Suprapubic skin (tissue), 4 donors: ENCODE data around the gene EMILIN1.

Experiments
- EP300 ChIP-seq: sonication (generic); formaldehyde crosslinking; IDR thresholded peaks from one replicate; pipeline ENCODE4 v1.6.1; 2017; ENCODE audit warnings: antibody characterized with exemption
- POLR2A ChIP-seq, 2 donors: fragments of 450-650 bp; IDR thresholded peaks; one replicate each; pipeline ENCODE4 v1.6.1; 2017; ENCODE audit warnings: antibody characterized with exemption in 2 of 2, mild to moderate bottlenecking in 2 of 2, moderate library complexity in 2 of 2
- POLR2AphosphoS5 ChIP-seq, 3 donors: sonication (generic); formaldehyde crosslinking; IDR thresholded peaks; one replicate each; pipeline ENCODE4 v1.6.1; 2017; ENCODE audit warnings: antibody characterized with exemption in 3 of 3
- TF ChIP-seq, protein P1 (sequence below), 2 donors: fragments of 200-600 bp in 1 of 2; fragments of 450-650 bp in 1 of 2; sonication (generic) in 1 of 2; IDR thresholded peaks; one replicate each; pipeline ENCODE4 v1.5.1; 2016 to 2019; ENCODE audit warnings: antibody characterized with exemption in 2 of 2, mild to moderate bottlenecking in 1 of 2, moderate library complexity in 1 of 2

DNA sequence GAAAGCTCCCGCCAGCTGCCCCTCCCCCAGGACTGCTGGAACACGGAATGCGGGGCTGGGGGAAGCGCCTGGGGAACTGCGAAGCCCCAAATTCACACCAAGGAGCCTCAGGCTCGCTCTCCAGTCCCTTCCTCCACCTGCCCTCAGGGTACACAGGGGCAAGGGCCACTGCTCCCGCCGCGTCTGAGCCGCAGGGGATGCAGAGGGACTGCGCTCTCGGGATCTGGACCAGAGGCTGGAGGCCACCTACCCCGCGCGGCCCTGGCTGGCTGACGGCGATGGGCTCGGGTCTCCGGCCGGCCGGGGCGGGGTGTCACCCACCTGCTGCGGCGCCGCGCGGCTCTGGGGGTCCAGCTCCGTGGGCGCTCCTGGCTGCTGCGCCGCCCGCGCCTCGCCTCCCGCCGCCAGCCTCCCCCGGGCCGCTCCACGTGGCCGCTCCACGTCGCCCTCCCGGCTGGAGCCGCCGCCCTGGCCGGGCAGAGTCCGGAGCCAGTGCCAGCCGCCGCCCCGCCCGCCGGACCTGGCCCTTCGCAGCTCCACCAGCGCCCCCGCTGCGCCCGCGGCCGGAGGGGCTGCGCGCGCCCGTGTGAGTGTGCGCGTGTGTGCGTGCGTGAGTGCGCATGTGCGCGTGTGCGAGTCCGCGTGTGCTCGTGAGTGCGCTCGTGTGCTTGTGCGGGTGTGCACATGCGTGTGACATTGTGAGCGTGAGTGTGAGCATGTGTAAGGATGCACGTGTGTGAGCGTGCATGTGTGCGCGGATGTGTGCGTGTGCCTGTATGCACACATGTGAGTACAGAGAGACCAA, 40.3 kb downstream of the EMILIN1 start, which contains the start of gene CGREF1:
- TF ChIP-seq, protein P1, sequence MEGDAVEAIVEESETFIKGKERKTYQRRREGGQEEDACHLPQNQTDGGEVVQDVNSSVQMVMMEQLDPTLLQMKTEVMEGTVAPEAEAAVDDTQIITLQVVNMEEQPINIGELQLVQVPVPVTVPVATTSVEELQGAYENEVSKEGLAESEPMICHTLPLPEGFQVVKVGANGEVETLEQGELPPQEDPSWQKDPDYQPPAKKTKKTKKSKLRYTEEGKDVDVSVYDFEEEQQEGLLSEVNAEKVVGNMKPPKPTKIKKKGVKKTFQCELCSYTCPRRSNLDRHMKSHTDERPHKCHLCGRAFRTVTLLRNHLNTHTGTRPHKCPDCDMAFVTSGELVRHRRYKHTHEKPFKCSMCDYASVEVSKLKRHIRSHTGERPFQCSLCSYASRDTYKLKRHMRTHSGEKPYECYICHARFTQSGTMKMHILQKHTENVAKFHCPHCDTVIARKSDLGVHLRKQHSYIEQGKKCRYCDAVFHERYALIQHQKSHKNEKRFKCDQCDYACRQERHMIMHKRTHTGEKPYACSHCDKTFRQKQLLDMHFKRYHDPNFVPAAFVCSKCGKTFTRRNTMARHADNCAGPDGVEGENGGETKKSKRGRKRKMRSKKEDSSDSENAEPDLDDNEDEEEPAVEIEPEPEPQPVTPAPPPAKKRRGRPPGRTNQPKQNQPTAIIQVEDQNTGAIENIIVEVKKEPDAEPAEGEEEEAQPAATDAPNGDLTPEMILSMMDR (IDR thresholded peaks at IDR 0.05) = no peak
- TF ChIP-seq POLR2A (IDR thresholded peaks at IDR 0.05) = no peak
- no peak for TF ChIP-seq POLR2AphosphoS5 (IDR thresholded peaks at IDR 0.05)
- TF ChIP-seq EP300 = no peak
